ENCODE measurements around the gene PLLP. TPM values are rescaled to one million over a fixed set of nuclear protein-coding genes. Genes with fewer than 3 reads are reported as not detected.

The PLLP gene
- total and polyA plus RNA-seq, 2 donors from 2014 or later = 64.4 to 83.8 TPM

GRCh38 chr16:57318240-57318970 is 33.9 kb upstream of the PLLP start:
- FAIRE-seq = no peak
- Histone ChIP-seq H3K27me3 (ENCODE audit: control insufficient read depth, insufficient read depth, low read length) (no peaks in the 10 kb centered on the region), H3K36me3 (ENCODE audit: control insufficient read depth in 2 of 3, insufficient read depth in 3 of 3, low read length in 3 of 3) (no peaks in the 10 kb centered on the region), H3K27ac (ENCODE audit: low read depth in 2 of 2, low read length in 2 of 2) (no peak overlapping the region), H3K4me3 (ENCODE audit: low read length in 3 of 3) (no peak overlapping the region), H3K9ac (ENCODE audit: low read length in 3 of 3) (no peak overlapping the region), H3K4me1 (ENCODE audit: control insufficient read depth in 2 of 3, insufficient read depth in 2 of 3, low read depth in 1 of 3, low read length in 3 of 3) (peaks cover 0 to 8% (median 5%) of the 10 kb centered on the region in 3 donors), H3K9me3 (ENCODE audit: control insufficient read depth in 2 of 3, insufficient read depth in 1 of 3, low read length in 3 of 3) (no peaks in the 10 kb centered on the region)
- TF ChIP-seq, protein P1, sequence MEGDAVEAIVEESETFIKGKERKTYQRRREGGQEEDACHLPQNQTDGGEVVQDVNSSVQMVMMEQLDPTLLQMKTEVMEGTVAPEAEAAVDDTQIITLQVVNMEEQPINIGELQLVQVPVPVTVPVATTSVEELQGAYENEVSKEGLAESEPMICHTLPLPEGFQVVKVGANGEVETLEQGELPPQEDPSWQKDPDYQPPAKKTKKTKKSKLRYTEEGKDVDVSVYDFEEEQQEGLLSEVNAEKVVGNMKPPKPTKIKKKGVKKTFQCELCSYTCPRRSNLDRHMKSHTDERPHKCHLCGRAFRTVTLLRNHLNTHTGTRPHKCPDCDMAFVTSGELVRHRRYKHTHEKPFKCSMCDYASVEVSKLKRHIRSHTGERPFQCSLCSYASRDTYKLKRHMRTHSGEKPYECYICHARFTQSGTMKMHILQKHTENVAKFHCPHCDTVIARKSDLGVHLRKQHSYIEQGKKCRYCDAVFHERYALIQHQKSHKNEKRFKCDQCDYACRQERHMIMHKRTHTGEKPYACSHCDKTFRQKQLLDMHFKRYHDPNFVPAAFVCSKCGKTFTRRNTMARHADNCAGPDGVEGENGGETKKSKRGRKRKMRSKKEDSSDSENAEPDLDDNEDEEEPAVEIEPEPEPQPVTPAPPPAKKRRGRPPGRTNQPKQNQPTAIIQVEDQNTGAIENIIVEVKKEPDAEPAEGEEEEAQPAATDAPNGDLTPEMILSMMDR (IDR thresholded peaks at IDR 0.05; ENCODE audit: borderline replicate concordance, extremely low read depth, insufficient read depth) = no peak
- intact Hi-C loops (cut with DNase I) = no loop called here
- DNase-seq = peak in 3 of 5 donors; percentile 35 to 70 (median 46)

DNA sequence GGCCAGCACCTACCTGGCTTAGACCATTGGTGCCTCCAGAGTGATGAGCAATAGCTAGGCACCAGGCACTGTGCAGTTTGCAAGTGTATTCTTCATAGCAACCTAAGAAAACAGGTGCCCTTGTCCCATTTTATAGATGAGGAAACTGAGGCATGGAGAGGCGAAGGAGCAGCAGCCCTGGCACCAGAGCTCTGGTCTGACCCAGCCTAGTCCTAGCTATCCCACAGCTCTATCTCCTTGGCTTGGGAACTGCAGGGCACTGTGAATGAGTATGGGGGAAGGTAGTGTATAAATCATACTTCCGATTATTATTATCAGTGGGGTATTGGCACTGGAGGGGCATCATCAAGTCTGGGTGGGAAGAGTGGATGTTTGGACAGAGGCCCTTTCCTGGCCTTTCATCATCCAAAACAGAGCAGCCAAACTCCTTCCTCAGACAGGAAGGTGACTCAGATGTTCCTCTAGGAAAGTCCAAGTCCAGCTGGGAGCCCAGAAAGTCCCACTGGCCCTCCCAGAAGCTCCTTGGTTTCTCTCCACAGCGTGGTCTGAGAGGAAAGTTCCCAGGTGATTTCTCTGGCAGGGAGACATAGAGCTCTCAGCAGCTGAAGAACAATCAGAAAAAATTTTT is 32.0 kb upstream of the PLLP start:
- Histone ChIP-seq H3K36me3 (ENCODE audit: control insufficient read depth in 2 of 3, insufficient read depth in 3 of 3, low read length in 3 of 3) (no peaks in the 10 kb centered on the region), H3K9ac (ENCODE audit: low read length in 3 of 3) (no peak overlapping the region), H3K9me3 (ENCODE audit: control insufficient read depth in 2 of 3, insufficient read depth in 1 of 3, low read length in 3 of 3) (no peaks in the 10 kb centered on the region), H3K27me3 (ENCODE audit: control insufficient read depth, insufficient read depth, low read length) (no peaks in the 10 kb centered on the region), H3K27ac (ENCODE audit: low read depth in 2 of 2, low read length in 2 of 2) (peak overlapping the region; percentile 67 to 77), H3K4me1 (ENCODE audit: control insufficient read depth in 2 of 3, insufficient read depth in 2 of 3, low read depth in 1 of 3, low read length in 3 of 3) (peaks cover 0 to 8% (median 5%) of the 10 kb centered on the region in 3 donors), H3K4me3 (ENCODE audit: low read length in 3 of 3) (no peak overlapping the region)
- TF ChIP-seq, protein P1 (IDR thresholded peaks at IDR 0.05; ENCODE audit: borderline replicate concordance, extremely low read depth, insufficient read depth) = no peak
- no peak for FAIRE-seq
- peak in 1 of 5 donors; percentile 47 for DNase-seq
- intact Hi-C loops (cut with DNase I) = no loop called here

DNA sequence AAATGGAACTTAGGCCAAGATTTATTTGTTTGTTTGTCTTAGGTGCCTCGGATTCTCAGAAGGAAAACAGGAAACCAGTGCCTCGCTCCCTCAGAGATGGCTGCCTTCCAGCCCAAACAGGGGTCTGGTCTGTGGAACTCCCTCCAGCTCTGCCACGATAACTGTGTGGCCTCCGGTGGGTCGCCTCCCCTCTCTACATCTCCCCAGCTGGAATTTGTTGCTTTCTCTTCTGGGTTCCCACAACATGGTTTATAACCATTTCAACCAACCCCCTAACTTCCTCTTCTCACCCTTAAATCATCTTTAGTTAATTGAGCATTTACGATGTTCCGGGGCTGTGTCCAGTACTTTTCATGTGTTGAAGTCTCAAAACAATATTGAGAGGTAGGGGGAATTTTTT is 30.9 kb upstream of the PLLP start:
- intact Hi-C loops (cut with DNase I) = no loop called here
- FAIRE-seq = no peak

More for the DNA sequence above, 30.9 kb upstream of the PLLP start:
- Histone ChIP-seq H3K4me3 (ENCODE audit: low read length in 3 of 3) (no peak overlapping the region), H3K9ac (ENCODE audit: low read length in 3 of 3) (no peak overlapping the region), H3K4me1 (ENCODE audit: control insufficient read depth in 2 of 3, insufficient read depth in 2 of 3, low read depth in 1 of 3, low read length in 3 of 3) (peaks cover 0 to 8% (median 5%) of the 10 kb centered on the region in 3 donors), H3K27ac (ENCODE audit: low read depth in 2 of 2, low read length in 2 of 2) (peak overlapping the region in 1 of 2 donors; percentile 52), H3K36me3 (ENCODE audit: control insufficient read depth in 2 of 3, insufficient read depth in 3 of 3, low read length in 3 of 3) (no peaks in the 10 kb centered on the region), H3K27me3 (ENCODE audit: control insufficient read depth, insufficient read depth, low read length) (no peaks in the 10 kb centered on the region), H3K9me3 (ENCODE audit: control insufficient read depth in 2 of 3, insufficient read depth in 1 of 3, low read length in 3 of 3) (no peaks in the 10 kb centered on the region)
- peak in 3 of 5 donors; percentile 51 to 89 (median 58) for DNase-seq
- TF ChIP-seq, protein P1 (IDR thresholded peaks at IDR 0.05; ENCODE audit: borderline replicate concordance, extremely low read depth, insufficient read depth) = no peak

All from kidney (tissue), 14 donors.